HCT116 (cell line): ENCODE results near the gene TUNAR.

ENCODE experiments used
- TF ChIP-seq, protein P1 (sequence below), 3 experiments: fragments of 200-600 bp in 1 of 3; sonication (generic) in 1 of 3; IDR thresholded peaks in 2 of 3; conservative IDR thresholded peaks in 1 of 3; 2 replicates each; pipeline ENCODE4 v1.5.1; 2012 to 2017; ENCODE audit warnings: low read depth in 2 of 3, low read length in 2 of 3, antibody characterized with exemption in 1 of 3, borderline replicate concordance in 1 of 3, control low read depth in 1 of 3, mild to moderate bottlenecking in 1 of 3, mixed read lengths in 1 of 3, mixed run types in 1 of 3, moderate library complexity in 1 of 3; ENCODE audit not compliant: insufficient read depth in 1 of 3
- TF ChIP-seq, protein P2 (sequence below): IDR thresholded peaks from 2 replicates; pipeline ENCODE4 v1.6.1; 2012; ENCODE audit warnings: low read depth

DNA sequence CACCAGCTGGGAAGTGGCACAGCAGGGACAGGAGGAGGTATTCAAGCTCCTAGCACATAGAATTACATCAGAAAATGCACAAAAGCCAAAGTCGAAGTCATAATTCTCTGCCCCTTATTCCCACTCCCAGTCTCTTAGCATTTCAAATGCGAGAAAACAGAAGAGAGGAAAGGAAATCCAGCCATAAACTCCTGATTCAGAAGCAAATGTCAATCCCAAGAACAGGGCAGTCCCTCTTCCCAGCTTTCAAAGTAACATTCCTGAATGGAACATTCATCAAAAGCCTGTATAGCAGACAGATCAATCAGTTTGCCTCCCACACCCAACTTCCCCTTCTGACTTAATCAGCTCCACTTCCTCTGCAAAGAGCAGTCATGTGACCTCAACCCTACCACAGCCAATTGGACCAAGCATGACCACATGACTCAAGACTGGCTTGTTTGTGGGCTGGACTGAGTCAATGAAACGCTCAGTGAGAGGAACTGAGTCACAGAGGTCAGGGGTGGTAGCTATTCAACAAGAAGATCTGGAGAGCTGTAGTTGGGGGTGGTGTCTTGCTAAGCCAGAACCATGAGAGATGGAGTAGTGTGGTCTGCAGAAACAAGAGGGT, 41.4 kb upstream of the TUNAR start:
- TF ChIP-seq, protein P1, sequence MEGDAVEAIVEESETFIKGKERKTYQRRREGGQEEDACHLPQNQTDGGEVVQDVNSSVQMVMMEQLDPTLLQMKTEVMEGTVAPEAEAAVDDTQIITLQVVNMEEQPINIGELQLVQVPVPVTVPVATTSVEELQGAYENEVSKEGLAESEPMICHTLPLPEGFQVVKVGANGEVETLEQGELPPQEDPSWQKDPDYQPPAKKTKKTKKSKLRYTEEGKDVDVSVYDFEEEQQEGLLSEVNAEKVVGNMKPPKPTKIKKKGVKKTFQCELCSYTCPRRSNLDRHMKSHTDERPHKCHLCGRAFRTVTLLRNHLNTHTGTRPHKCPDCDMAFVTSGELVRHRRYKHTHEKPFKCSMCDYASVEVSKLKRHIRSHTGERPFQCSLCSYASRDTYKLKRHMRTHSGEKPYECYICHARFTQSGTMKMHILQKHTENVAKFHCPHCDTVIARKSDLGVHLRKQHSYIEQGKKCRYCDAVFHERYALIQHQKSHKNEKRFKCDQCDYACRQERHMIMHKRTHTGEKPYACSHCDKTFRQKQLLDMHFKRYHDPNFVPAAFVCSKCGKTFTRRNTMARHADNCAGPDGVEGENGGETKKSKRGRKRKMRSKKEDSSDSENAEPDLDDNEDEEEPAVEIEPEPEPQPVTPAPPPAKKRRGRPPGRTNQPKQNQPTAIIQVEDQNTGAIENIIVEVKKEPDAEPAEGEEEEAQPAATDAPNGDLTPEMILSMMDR (IDR thresholded peaks at IDR 0.05 in 2 of 3, conservative IDR thresholded peaks at IDR 0.05 in 1 of 3; ENCODE audit: borderline replicate concordance in 1 of 3, insufficient read depth in 1 of 3, low read depth in 2 of 3, low read length in 2 of 3) = no peak
- TF ChIP-seq, protein P2, sequence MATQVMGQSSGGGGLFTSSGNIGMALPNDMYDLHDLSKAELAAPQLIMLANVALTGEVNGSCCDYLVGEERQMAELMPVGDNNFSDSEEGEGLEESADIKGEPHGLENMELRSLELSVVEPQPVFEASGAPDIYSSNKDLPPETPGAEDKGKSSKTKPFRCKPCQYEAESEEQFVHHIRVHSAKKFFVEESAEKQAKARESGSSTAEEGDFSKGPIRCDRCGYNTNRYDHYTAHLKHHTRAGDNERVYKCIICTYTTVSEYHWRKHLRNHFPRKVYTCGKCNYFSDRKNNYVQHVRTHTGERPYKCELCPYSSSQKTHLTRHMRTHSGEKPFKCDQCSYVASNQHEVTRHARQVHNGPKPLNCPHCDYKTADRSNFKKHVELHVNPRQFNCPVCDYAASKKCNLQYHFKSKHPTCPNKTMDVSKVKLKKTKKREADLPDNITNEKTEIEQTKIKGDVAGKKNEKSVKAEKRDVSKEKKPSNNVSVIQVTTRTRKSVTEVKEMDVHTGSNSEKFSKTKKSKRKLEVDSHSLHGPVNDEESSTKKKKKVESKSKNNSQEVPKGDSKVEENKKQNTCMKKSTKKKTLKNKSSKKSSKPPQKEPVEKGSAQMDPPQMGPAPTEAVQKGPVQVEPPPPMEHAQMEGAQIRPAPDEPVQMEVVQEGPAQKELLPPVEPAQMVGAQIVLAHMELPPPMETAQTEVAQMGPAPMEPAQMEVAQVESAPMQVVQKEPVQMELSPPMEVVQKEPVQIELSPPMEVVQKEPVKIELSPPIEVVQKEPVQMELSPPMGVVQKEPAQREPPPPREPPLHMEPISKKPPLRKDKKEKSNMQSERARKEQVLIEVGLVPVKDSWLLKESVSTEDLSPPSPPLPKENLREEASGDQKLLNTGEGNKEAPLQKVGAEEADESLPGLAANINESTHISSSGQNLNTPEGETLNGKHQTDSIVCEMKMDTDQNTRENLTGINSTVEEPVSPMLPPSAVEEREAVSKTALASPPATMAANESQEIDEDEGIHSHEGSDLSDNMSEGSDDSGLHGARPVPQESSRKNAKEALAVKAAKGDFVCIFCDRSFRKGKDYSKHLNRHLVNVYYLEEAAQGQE = no peak
